H1 (cell line): ENCODE measurements around the gene GNB3. TPM values are rescaled to one million over a fixed set of nuclear protein-coding genes. Genes with fewer than 3 reads are reported as not detected.

Experiments used
- CHD1 ChIP-seq: IDR thresholded peaks from 2 replicates; pipeline ENCODE4 v1.6.1; 2012; ENCODE audit warnings: low read depth, low read length, improper control_type of control experiment
- CHD2 ChIP-seq: IDR thresholded peaks from 2 replicates; pipeline ENCODE4 v1.6.1; 2012; ENCODE audit warnings: low read length, improper control_type of control experiment
- CTBP2 ChIP-seq: IDR thresholded peaks from 2 replicates; pipeline ENCODE4 v1.7.0; 2011; ENCODE audit warnings: borderline replicate concordance, mild to moderate bottlenecking, moderate library complexity, mixed read lengths, low read length; ENCODE audit not compliant: insufficient read depth, insufficient read length
- EP300 ChIP-seq, 2 experiments: IDR thresholded peaks; 1 replicate in 1 of 2; 2 replicates in 1 of 2; pipeline ENCODE4 v1.6.1; 2011 to 2012; ENCODE audit warnings: low read depth in 2 of 2, low read length in 2 of 2, mild to moderate bottlenecking in 2 of 2, borderline replicate concordance in 1 of 2, inconsistent platforms in 1 of 2, moderate library complexity in 1 of 2
- FOSL1 ChIP-seq: IDR thresholded peaks from 2 replicates; pipeline ENCODE4 v1.6.1; 2011; ENCODE audit warnings: mild to moderate bottlenecking, low read depth, low read length, moderate library complexity; ENCODE audit not compliant: insufficient read depth
- HDAC6 ChIP-seq: IDR thresholded peaks from one replicate; pipeline ENCODE4 v1.7.1; 2012; ENCODE audit warnings: low read depth, mild to moderate bottlenecking, inconsistent platforms, low read length, moderate library complexity
- JUN ChIP-seq: IDR thresholded peaks from 2 replicates; pipeline ENCODE4 v1.6.1; 2011; ENCODE audit warnings: low read depth, mild to moderate bottlenecking, improper control_type of control experiment, low read length
- JUND ChIP-seq: IDR thresholded peaks from 2 replicates; pipeline ENCODE4 v1.6.1; 2011; ENCODE audit warnings: mild to moderate bottlenecking, improper control_type of control experiment, low read length
- KDM1A ChIP-seq: fragments of 200-600, 300-600 bp; sonication (generic); IDR thresholded peaks from 2 replicates; pipeline ENCODE4 v1.7.1; 2016; ENCODE audit warnings: mild to moderate bottlenecking, low read length, borderline replicate concordance
- KDM5A ChIP-seq: fragments of 200-600 bp; IDR thresholded peaks from 2 replicates; pipeline ENCODE4 v1.7.1; 2012; ENCODE audit warnings: mild to moderate bottlenecking, low read length, inconsistent platforms, mixed read lengths
- MAX ChIP-seq: IDR thresholded peaks from 2 replicates; pipeline ENCODE4 v1.6.1; 2012; ENCODE audit warnings: inconsistent platforms
- NANOG ChIP-seq: IDR thresholded peaks from 2 replicates; pipeline ENCODE4 v1.6.1; 2011; ENCODE audit warnings: low read length, low read depth, mild to moderate bottlenecking, inconsistent platforms; ENCODE audit not compliant: insufficient read depth, poor library complexity, severe bottlenecking
- POLR2A ChIP-seq, 2 experiments: IDR thresholded peaks; 1 replicate in 1 of 2; 2 replicates in 1 of 2; pipeline ENCODE4 v1.6.1; 2011; ENCODE audit warnings: low read depth in 2 of 2, low read length in 2 of 2, mild to moderate bottlenecking in 2 of 2; ENCODE audit errors: control extremely low read depth in 1 of 2
- POLR2AphosphoS5 ChIP-seq: IDR thresholded peaks from 2 replicates; pipeline ENCODE4 v1.6.1; 2011; ENCODE audit warnings: low read depth, low read length
- RFX5 ChIP-seq: IDR thresholded peaks from 2 replicates; pipeline ENCODE4 v1.6.1; 2011; ENCODE audit warnings: low read depth, low read length, improper control_type of control experiment, borderline replicate concordance
- RNF2 ChIP-seq: fragments of 200-900, 300-1000 bp; sonication (generic); IDR thresholded peaks from 2 replicates; pipeline ENCODE4 v1.7.1; 2016; ENCODE audit warnings: borderline replicate concordance, low read depth, mild to moderate bottlenecking, antibody characterized with exemption, low read length; ENCODE audit not compliant: poor library complexity, severe bottlenecking; ENCODE audit errors: missing control alignments
- SIN3A ChIP-seq, 2 experiments: IDR thresholded peaks in 1 of 2; conservative IDR thresholded peaks in 1 of 2; 2 replicates each; pipeline ENCODE4 v1.6.1; 2011 to 2012; ENCODE audit warnings: low read length in 2 of 2, improper control_type of control experiment in 1 of 2, low read depth in 1 of 2, mild to moderate bottlenecking in 1 of 2
- SIX5 ChIP-seq: IDR thresholded peaks from 2 replicates; pipeline ENCODE4 v1.6.1; 2011; ENCODE audit warnings: mild to moderate bottlenecking, low read depth, low read length
- SP1 ChIP-seq: IDR thresholded peaks from 2 replicates; pipeline ENCODE4 v1.6.1; 2011; ENCODE audit warnings: low read depth, low read length
- TCF12 ChIP-seq: IDR thresholded peaks from 2 replicates; pipeline ENCODE4 v1.6.1; 2011; ENCODE audit warnings: low read depth, mild to moderate bottlenecking, low read length
- YY1 ChIP-seq: IDR thresholded peaks from 2 replicates; pipeline ENCODE4 v1.6.1; 2011; ENCODE audit warnings: low read depth, mild to moderate bottlenecking, low read length
- ZNF274 ChIP-seq: IDR thresholded peaks from 2 replicates; pipeline ENCODE4 v1.7.0; 2012; ENCODE audit warnings: low read length, borderline replicate concordance; ENCODE audit errors: extremely low read depth
- polyA plus RNA-seq, 7 experiments: library from polyadenylated mRNA; depleted of rRNA in 3 of 7; stranded (reverse) in 5 of 7; unstranded in 2 of 7; fragments of >200 nt in 5 of 7; fragments of 200-250 nt in 2 of 7; gene quantifications; 1 replicate in 5 of 7; 2 replicates in 1 of 7; 4 replicates in 1 of 7; pipeline versions ENCODE4 v1.2.1 to v1.2.3, GENCODE V29; 2011 to 2013; ENCODE audit warnings: missing spikeins in 2 of 7, mixed read lengths in 2 of 7
- total RNA-seq: library from RNA; stranded (reverse); fragmentation: NEBNext Ultra II Directional; extraction: Animal tissue kit (Norgen Biotek cat#: 25700); gene quantifications from 2 replicates; pipeline ENCODE4 v1.2.1, GENCODE V29; 2021

Gene GNB3
- total and polyA plus RNA-seq, 2 of the 8 experiments (the other 6 are each of a cell fraction or from before 2014, with no cell fraction given): 9.9 TPM

GRCh38 chr12:6869049-6870021 lies 28.6 kb downstream of the GNB3 start (continued):
- TF ChIP-seq FOSL1: no peak
- TF ChIP-seq KDM5A: no peak
- no peak for TF ChIP-seq CTBP2
- TF ChIP-seq CHD2: no peak
- no peak for TF ChIP-seq ZNF274
- no peak for TF ChIP-seq SP1
- no peak for TF ChIP-seq HDAC6
- no peak for TF ChIP-seq CHD1
- TF ChIP-seq SIN3A (conservative IDR thresholded peaks at IDR 0.05 in 1 of 2, IDR thresholded peaks at IDR 0.05 in 1 of 2; ENCODE audit: low read depth in 1 of 2, low read length in 2 of 2): peak; percentile 54 to 78; a peak in 1 of 4 replicates
- peak; percentile 40; the same call in 1 of the 2 replicates for TF ChIP-seq MAX
- TF ChIP-seq YY1: 0 out of 2 replicates have a peak, but pooled peaks have one; percentile 39
- no peak for TF ChIP-seq TCF12
- no peak for TF ChIP-seq JUN
- no peak; the same call in 1 of the 2 replicates for TF ChIP-seq POLR2AphosphoS5
- TF ChIP-seq RNF2: no peak
- peak in 1 of 2 experiments; percentile 65; a peak in 2 of 3 replicates for TF ChIP-seq POLR2A (IDR thresholded peaks at IDR 0.05; ENCODE audit: control extremely low read depth in 1 of 2, low read depth in 2 of 2, low read length in 2 of 2)
- no peak for TF ChIP-seq SIX5
- TF ChIP-seq KDM1A: no peak
- TF ChIP-seq RFX5: no peak
- no peak for TF ChIP-seq EP300 (IDR thresholded peaks at IDR 0.05; ENCODE audit: borderline replicate concordance in 1 of 2, low read depth in 2 of 2, low read length in 2 of 2)
- TF ChIP-seq JUND: no peak
- no peak for TF ChIP-seq NANOG
